Testis (tissue), 2 donors: Measurements from ENCODE around the gene SSNA1.

Source experiments
- POLR2A ChIP-seq: fragments of 450-650 bp; IDR thresholded peaks from one replicate; pipeline ENCODE4 v1.6.1; 2017; ENCODE audit warnings: antibody characterized with exemption, mild to moderate bottlenecking, moderate library complexity
- TF ChIP-seq, protein P1 (sequence below), 3 experiments: fragments of 450-650 bp in 2 of 3; fragments of 200-600 bp in 1 of 3; sonication (generic) in 1 of 3; IDR thresholded peaks; one replicate each; pipeline ENCODE4 v1.5.1; 2016 to 2019; ENCODE audit warnings: antibody characterized with exemption in 3 of 3, mild to moderate bottlenecking in 2 of 3, moderate library complexity in 1 of 3

- TF ChIP-seq, protein P1, sequence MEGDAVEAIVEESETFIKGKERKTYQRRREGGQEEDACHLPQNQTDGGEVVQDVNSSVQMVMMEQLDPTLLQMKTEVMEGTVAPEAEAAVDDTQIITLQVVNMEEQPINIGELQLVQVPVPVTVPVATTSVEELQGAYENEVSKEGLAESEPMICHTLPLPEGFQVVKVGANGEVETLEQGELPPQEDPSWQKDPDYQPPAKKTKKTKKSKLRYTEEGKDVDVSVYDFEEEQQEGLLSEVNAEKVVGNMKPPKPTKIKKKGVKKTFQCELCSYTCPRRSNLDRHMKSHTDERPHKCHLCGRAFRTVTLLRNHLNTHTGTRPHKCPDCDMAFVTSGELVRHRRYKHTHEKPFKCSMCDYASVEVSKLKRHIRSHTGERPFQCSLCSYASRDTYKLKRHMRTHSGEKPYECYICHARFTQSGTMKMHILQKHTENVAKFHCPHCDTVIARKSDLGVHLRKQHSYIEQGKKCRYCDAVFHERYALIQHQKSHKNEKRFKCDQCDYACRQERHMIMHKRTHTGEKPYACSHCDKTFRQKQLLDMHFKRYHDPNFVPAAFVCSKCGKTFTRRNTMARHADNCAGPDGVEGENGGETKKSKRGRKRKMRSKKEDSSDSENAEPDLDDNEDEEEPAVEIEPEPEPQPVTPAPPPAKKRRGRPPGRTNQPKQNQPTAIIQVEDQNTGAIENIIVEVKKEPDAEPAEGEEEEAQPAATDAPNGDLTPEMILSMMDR (IDR thresholded peaks at IDR 0.05) = no peak
- no peak for TF ChIP-seq POLR2A
These were observed 13.7 kb upstream of the SSNA1 start for GRCh38 chr9:137174722-137175293.
